Stimulated activated CD8-positive, alpha-beta memory T cell treated with anti-CD3 and anti-CD28 coated beads, Interleukin-12 subunit alpha, Interleukin-12 subunit beta, amount 100 ng/mL, for 1 hour (primary cell): Measurements from ENCODE around the gene ZNF845.
"Not testable (repeated sequence)": the region's sequence is repeated elsewhere in the genome, so short reads cannot be mapped to it uniquely, and the experiment has no call there.

Experiments
- DNase-seq: peaks from one replicate; pipeline ENCODE4 v3.0.0-alpha.2; 2020; ENCODE audit warnings: low read depth

The ZNF845 gene

GRCh38 chr19:53381376-53381775 is 47.8 kb downstream of the ZNF845 start:
- DNase-seq, result no peak

GRCh38 chr19:53388168-53388567 is 54.6 kb downstream of the ZNF845 start:
- no peak for DNase-seq

GRCh38 chr19:53388904-53389303 is 55.4 kb downstream of the ZNF845 start:
- DNase-seq, result no peak

- no peak for DNase-seq
Observed at GRCh38 chr19:53389571-53389970, 56.0 kb downstream of the ZNF845 start.

GRCh38 chr19:53389978-53390377 is 56.4 kb downstream of the ZNF845 start:
- DNase-seq, result no peak

DNA sequence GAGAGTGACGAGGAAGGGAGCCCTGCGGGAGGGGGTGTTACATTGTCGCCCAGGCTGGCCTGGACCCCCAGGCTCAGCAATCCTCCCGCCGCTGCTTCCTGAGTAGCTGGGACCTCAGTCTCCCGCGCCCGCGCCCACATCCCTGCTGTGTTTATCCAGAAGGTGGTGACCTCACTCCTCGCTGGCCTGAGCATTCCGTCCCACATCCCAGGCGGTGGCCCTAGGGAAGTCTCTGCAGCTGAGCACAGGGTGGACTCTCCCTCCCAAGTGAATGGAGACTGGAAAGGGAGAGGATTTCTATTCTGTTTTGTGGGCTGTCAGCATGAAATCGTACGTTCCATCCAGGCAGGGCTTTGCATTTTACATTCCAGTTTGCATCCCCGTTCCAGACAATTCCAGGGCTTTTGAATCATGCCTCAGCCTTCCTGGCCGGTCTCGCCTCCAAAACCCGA is 61.0 kb downstream of the ZNF845 start:
- DNase-seq, result no peak

- DNase-seq, result peak; percentile 98
Observed at GRCh38 chr19:53394974-53395839, 61.7 kb downstream of the ZNF845 start, which contains the start of gene ZNF765. ZNF765 (plus strand) TSS chr19:53395149; CDS start chr19:53398016, 2,867 bp downstream.

GRCh38 chr19:53395840-53396524 is 62.4 kb downstream of the ZNF845 start:
- DNase-seq, result not testable (repeated sequence)

GRCh38 chr19:53396525-53396868 is 62.9 kb downstream of the ZNF845 start:
- no peak for DNase-seq

GRCh38 chr19:53397918-53398317 is 64.4 kb downstream of the ZNF845 start:
- DNase-seq, result not testable (repeated sequence)
